Right hindlimb (tissue), 1 donor: ENCODE data around the gene FIG4.
A peak's percentile ranks its signal among the peaks of the same experiment; 100 is the strongest.
"Not testable (repeated sequence)": the region's sequence is repeated elsewhere in the genome, so short reads cannot be mapped to it uniquely, and the experiment has no call there.

Experiments used
- DNase-seq: peaks from one replicate; pipeline ENCODE4 v3.0.0-alpha.2; 2018

Gene FIG4

GRCh38 chr6:109690737-109691621 lies at the start of gene FIG4, which contains the start of gene AK9:
Gene FIG4, plus strand, starts transcription at chr6:109691296. Its CDS starts 140 bp downstream, at chr6:109691436.
Gene AK9, minus strand, starts transcription at chr6:109691202. Its CDS starts 15,457 bp downstream, at chr6:109675745.
- peak; percentile 96 for DNase-seq

DNA sequence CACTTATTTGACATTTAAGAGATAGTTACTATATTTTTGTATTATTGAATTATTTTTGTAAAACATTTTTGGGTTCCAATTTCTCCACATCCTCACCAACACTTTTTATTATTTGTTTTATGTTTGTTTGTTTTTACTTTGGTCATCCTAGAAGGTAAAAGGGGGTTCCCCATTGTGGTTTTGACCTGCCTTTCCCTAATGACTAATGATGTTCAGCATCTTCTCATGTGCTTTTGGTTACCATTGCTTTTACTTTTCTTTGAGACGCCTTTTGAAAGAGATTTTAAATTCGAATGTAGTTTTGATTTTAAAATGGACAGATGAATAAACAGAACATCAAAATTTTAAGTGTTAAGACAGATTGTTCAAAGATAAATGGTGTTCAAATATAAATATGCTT lies 47.0 kb upstream of the FIG4 start:
- no peak for DNase-seq

- DNase-seq = no peak
Measured at GRCh38 chr6:109653264-109653663, 37.8 kb upstream of the FIG4 start.

- no peak for DNase-seq
Measured at GRCh38 chr6:109655761-109656262, 35.3 kb upstream of the FIG4 start.

DNA sequence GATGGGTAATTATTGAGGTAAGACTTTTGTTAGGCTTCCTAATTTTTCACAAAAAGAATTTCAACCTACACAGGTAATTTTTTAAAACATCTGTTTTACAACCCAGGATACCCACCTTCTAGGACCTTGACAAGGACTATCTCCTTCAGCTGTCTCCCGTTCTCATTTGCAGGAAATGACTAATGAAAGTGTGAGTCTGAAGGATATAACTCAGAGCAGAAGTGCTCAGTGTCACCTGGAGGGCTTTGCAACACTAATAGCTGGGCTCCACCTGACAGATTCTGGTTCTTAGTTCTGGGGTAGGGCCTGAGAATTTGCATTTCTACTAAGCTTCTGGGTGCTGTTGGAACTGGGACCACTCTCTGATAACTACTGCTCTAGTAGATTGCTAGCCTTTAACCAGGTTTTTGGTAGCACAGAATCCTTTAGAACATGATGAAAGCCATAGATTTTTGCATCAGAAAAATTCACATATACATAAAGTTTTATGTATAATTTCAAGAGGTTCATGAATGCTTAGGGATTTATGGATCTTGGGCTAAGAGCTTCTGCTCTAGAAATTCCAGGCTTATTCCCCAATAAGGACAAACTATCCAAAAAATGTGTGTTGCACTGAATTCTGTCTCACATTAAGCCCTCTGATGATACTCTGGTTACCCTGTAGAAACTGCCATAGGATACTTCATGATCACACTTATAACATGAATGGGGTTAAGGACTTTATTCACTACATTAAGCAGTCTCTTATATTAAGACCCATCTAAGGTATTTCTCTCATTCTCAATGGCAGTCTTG lies 30.4 kb upstream of the FIG4 start:
- no peak for DNase-seq

GRCh38 chr6:109662192-109662591 lies 28.9 kb upstream of the FIG4 start:
- DNase-seq = no peak

DNA sequence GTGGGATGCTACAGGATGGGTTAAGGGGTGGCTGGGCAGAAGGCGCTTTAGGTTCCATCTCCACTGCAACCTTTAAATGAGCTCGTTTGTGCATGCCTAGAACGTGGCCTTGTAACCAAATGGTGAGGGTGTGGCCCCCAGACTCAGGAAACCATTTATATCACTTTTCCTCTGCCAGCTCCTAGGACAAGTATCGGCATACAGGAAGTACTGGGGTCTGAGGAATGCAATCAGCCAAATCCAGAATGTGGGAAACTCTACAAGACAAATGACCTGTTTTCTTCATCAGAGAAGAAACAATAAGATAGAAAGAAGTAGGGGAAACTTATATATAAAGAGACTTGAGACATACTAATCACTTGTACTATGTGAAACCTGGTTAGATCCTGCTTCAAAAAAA lies 21.3 kb upstream of the FIG4 start:
- DNase-seq = no peak

DNA sequence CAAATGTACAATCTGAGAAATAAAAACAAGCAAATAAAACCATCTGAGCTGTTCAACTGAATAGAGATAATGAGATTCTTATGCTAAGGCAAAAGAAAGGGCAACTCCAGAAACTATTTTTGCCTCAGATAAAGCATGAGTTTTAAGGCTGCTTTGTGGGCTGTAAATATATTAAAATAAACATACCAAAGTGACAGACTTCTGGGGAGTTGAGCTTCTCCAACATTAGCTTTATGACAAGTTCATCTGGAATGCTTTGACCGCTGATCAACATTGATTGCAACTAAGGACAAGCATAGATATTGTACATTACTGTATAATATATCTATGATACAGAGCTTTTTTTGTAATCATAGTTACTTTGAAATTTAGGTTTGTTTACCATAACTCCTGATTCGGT lies 19.4 kb upstream of the FIG4 start:
- DNase-seq = no peak

DNA sequence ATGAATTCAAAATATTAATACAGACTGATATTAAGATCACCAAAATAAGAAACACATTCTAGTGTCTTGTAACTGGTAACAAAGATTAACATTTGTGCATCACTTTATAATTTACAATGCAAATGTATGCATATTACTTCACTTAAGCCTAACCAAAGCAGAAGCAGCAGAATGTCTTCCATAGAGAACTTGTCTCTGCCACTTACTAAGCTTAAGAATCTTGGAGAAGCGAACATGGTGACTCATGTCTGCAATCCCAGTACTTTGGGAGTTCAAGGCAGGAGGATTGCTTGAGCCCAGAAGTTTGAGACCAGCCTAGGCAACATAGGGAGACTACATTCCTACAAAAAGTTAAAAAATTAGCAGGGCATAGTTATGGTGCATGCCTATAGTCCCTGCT lies 18.9 kb upstream of the FIG4 start:
- no peak for DNase-seq

- DNase-seq = no peak
Measured at GRCh38 chr6:109672839-109673238, 18.3 kb upstream of the FIG4 start.

GRCh38 chr6:109676724-109677123 lies 14.4 kb upstream of the FIG4 start:
- DNase-seq = no peak

GRCh38 chr6:109678240-109678639 lies 12.9 kb upstream of the FIG4 start:
- DNase-seq = no peak

DNA sequence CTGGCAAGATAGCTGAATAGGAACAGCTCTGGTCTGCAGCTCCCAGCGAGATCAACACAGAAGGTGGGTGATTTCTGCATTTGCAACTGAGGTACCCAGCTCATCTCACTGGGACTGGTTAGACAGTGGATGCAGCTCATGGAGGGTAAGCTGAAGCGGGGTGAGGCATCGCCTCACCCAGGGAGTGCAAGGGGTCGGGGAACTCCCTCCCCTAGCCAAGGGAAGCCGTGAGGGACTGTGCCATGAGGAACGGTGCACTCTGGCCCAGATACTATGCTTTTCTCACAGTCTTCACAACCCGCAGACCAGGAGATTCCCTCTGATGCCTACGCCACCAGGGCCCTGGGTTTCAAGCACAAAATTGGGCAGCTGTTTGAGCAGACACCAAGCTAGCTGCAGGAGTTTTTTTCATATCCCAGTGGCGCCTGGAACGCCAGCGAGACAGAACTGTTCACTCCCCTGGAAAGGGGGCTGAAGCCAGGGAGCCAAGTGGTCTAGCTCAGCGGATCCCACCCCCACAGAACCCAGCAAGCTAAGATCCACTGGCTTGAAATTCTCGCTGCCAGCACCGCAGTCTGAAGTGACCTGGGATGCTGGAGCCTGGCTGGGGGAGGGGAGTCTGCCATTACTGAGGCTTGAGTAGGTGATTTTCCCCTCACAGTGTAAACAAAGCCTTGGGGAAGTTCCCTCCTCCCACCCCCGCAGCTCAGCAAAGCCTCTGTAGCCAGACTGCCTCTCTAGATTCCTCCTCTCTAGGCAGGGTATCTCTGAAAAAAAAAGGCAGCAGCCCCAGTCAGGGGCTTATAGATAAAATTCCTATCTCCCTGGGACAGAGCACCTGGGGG lies 12.2 kb upstream of the FIG4 start:
- not testable (repeated sequence) for DNase-seq

- no peak for DNase-seq
Measured at GRCh38 chr6:109686566-109687265, 4.4 kb upstream of the FIG4 start.

GRCh38 chr6:109687271-109687761 lies 3.8 kb upstream of the FIG4 start:
- DNase-seq = no peak

- DNase-seq = peak; percentile 54
Measured at GRCh38 chr6:109690373-109690736, 741 bp upstream of the FIG4 start.

DNA sequence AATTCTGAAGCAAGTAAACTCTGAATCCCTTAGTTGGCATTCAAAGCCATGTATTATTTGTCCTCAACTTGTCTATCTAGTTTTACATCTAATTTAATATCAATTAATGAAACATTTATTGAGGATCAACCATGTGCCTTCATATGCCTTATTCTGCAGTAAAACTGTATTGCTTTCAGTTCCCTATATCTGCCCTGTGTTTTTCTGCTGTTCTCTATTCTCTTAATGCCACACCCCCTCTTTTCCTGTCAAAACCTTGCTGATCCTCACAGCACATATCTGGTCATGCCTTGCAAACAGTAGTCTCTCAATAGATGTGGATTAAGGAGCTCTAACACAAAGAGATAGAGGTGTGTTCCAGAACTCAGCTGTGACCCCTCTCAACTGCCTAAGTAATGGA lies 2.0 kb downstream of the FIG4 start:
- no peak for DNase-seq

- DNase-seq = no peak
Measured at GRCh38 chr6:109695468-109695867, 4.4 kb downstream of the FIG4 start.

DNA sequence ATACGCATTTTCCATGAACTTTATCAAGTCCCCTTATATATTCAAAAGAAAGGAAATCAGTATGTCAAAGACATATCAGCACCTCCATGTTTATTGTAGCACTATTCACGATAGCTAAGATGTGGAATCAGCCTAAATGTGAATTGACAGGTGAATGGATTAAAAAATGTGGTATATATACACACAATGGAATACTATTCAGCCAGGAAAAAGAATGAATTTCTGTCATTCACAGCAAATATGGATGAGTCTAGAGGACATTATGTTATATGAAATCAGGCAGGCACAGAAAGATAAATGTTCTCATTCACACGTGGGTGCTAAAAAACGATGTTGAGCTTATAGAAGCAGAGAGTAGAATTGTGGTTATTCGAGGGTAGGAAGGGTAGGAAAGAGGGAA lies 5.3 kb downstream of the FIG4 start:
- no peak for DNase-seq

- DNase-seq = no peak
Measured at GRCh38 chr6:109701221-109701620, 10.1 kb downstream of the FIG4 start.

GRCh38 chr6:109701774-109702173 lies 10.7 kb downstream of the FIG4 start:
- no peak for DNase-seq

DNA sequence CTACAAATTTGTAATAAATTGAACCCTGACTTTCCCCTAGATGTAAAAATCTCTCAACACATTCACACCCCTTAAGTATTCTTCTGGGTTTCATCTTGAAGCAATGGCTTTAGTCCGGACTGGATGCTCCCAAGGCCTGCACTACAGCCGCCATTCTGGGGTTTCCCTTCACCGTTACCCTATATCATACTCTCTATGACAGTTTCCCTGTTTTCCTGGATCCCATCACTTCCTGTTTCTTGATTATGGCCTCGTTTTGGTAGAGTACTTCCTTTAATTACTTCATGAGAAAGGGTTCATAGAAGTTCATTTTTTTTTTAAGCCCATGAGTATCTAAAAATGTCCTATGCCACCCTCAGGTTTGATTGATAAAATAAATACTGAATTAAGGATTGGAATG lies 11.7 kb downstream of the FIG4 start:
- DNase-seq = no peak
